Endothelial cell of umbilical vein (primary cell): ENCODE measurements around the gene MBL2. TPM values are rescaled to one million over a fixed set of nuclear protein-coding genes. Genes with fewer than 3 reads are reported as not detected.

Experiments
- BruUV-seq: library from RNA; stranded (reverse); fragments of 400-500 nt; replicated peaks from 2 replicates; lab custom pipeline; 2021; lab: Mats Ljungman, UMichigan
- CTCF ChIA-PET: fragments of 300-600, 350-600 bp; sonication (Branson Sonifier 250); formaldehyde crosslinking; loops from one replicate; lab custom pipeline; 2021; ENCODE audit warnings: antibody characterized with exemption, inconsistent platforms; lab: Charles Lee
- POLR2A ChIA-PET: fragments of 300-600, 350-600 bp; sonication (Branson Sonifier 250); formaldehyde crosslinking; loops from one replicate; lab custom pipeline; 2021; ENCODE audit warnings: antibody characterized with exemption, inconsistent platforms; lab: Charles Lee
- DNase-seq: peaks from one replicate; pipeline ENCODE4 v3.0.0-alpha.2; 2011; ENCODE audit warnings: low read depth, low spot score
- FAIRE-seq: peaks from 2 replicates; lab custom pipeline; 2011; peaks lifted over from hg19 to GRCh38; lab: Jason Lieb, UNC
- H2AFZ ChIP-seq: 2 replicates; pipeline ENCODE4 v1.6.0; 2012; ENCODE audit warnings: low read depth, low read length, control low read depth, inconsistent platforms
- H3K27ac ChIP-seq: 2 replicates; pipeline ENCODE4 v1.5.1; 2011; ENCODE audit warnings: low read depth, mild to moderate bottlenecking, control low read depth, low read length, moderate library complexity; ENCODE audit not compliant: insufficient read depth
- H3K27me3 ChIP-seq, 2 experiments: 2 replicates each; pipeline versions ENCODE4 v1.6.0 to v1.6.1; 2011; ENCODE audit warnings: low read length in 2 of 2, mixed read lengths in 1 of 2; ENCODE audit not compliant: control insufficient read depth in 2 of 2, insufficient read depth in 2 of 2
- H3K36me3 ChIP-seq, 2 experiments: 2 replicates in 1 of 2; 3 replicates in 1 of 2; pipeline ENCODE4 v1.5.1; 2011; ENCODE audit warnings: low read length in 2 of 2, mild to moderate bottlenecking in 1 of 2, moderate library complexity in 1 of 2; ENCODE audit not compliant: control insufficient read depth in 2 of 2, insufficient read depth in 2 of 2; ENCODE audit errors: extremely low read depth in 1 of 2
- H3K4me1 ChIP-seq: 3 replicates; pipeline ENCODE4 v1.5.1; 2011; ENCODE audit warnings: mild to moderate bottlenecking, low read length; ENCODE audit not compliant: control insufficient read depth, insufficient read depth; ENCODE audit errors: extremely low read depth
- H3K4me2 ChIP-seq: 2 replicates; pipeline ENCODE4 v1.6.1; 2011; ENCODE audit warnings: low read length, control low read depth, mixed read lengths; ENCODE audit not compliant: insufficient read depth
- H3K4me3 ChIP-seq, 3 experiments: fragments of 200-600 bp in 1 of 3; sonication (generic), shearing (Covaris generic) in 1 of 3; replicated peaks in 1 of 3; 2 replicates each; pipeline ENCODE4 v1.5.1; 2011 to 2016; ENCODE audit warnings: control low read depth in 3 of 3, low read length in 3 of 3, mild to moderate bottlenecking in 2 of 3, inconsistent platforms in 1 of 3, low read depth in 1 of 3, moderate library complexity in 1 of 3; ENCODE audit not compliant: insufficient read depth in 1 of 3
- H3K79me2 ChIP-seq: 2 replicates; pipeline ENCODE4 v1.6.0; 2012; ENCODE audit warnings: low read length, inconsistent platforms; ENCODE audit not compliant: control insufficient read depth, insufficient read depth
- H3K9ac ChIP-seq: replicated peaks from 2 replicates; pipeline ENCODE3; 2011; ENCODE audit warnings: low read length, control low read depth; ENCODE audit not compliant: insufficient read depth; ENCODE audit errors: extremely low read depth
- H3K9me1 ChIP-seq: replicated peaks from 3 replicates; pipeline ENCODE4 v1.6.0; 2011; ENCODE audit warnings: mild to moderate bottlenecking, low read length; ENCODE audit not compliant: control insufficient read depth, insufficient read depth; ENCODE audit errors: extremely low read depth
- H3K9me3 ChIP-seq: replicated peaks from 2 replicates; pipeline ENCODE4 v1.5.1; 2012; ENCODE audit warnings: low read length, inconsistent platforms; ENCODE audit not compliant: control insufficient read depth, insufficient read depth
- H4K20me1 ChIP-seq: replicated peaks from 2 replicates; pipeline ENCODE3; 2011; ENCODE audit warnings: mild to moderate bottlenecking, low read length; ENCODE audit not compliant: control insufficient read depth, insufficient read depth; ENCODE audit errors: extremely low read depth
- EZH2 ChIP-seq: IDR thresholded peaks from 2 replicates; pipeline ENCODE4 v1.6.1; 2012; ENCODE audit warnings: borderline replicate concordance, low read depth, mild to moderate bottlenecking, moderate library complexity, low read length, inconsistent platforms; ENCODE audit not compliant: severe bottlenecking
- FOS ChIP-seq: IDR thresholded peaks from 2 replicates; pipeline ENCODE4 v1.6.1; 2011; ENCODE audit warnings: mild to moderate bottlenecking, low read length, moderate library complexity, borderline replicate concordance; ENCODE audit not compliant: insufficient read depth
- GATA2 ChIP-seq: IDR thresholded peaks from 2 replicates; pipeline ENCODE4 v1.7.0; 2011; ENCODE audit warnings: low read depth, mild to moderate bottlenecking, moderate library complexity, mixed read lengths, low read length; ENCODE audit not compliant: insufficient read length, insufficient read depth
- JUN ChIP-seq: IDR thresholded peaks from 2 replicates; pipeline ENCODE4 v1.6.1; 2011; ENCODE audit warnings: borderline replicate concordance, low read depth; ENCODE audit not compliant: insufficient read length, insufficient read depth
- MYC ChIP-seq: IDR thresholded peaks from one replicate; pipeline ENCODE4 v1.6.1; 2011; ENCODE audit warnings: mild to moderate bottlenecking, low read depth, low read length
- POLR2A ChIP-seq: IDR thresholded peaks from 2 replicates; pipeline ENCODE4 v1.6.1; 2012; ENCODE audit warnings: low read depth, mild to moderate bottlenecking, control low read depth, low read length
- POLR2AphosphoS5 ChIP-seq: IDR thresholded peaks from 2 replicates; pipeline ENCODE4 v1.6.1; 2012; ENCODE audit warnings: low read depth, mild to moderate bottlenecking, control low read depth, low read length, moderate library complexity; ENCODE audit not compliant: insufficient read depth
- dilution Hi-C: fragments of 300-500 bp; cut with MboI; formaldehyde crosslinking; loops from one replicate; pipeline ENCODE4 v1.15.0; 2019; ENCODE audit warnings: low sequenced_read_pairs; ENCODE audit not compliant: extremely low pct_ligation_motif_present
- intact Hi-C: fragments of 100-400 bp; cut with micrococcal nuclease; formaldehyde crosslinking; loops from one replicate; pipeline ENCODE4 v1.10.0; 2022
- polyA plus RNA-seq, 4 experiments: library from polyadenylated mRNA; depleted of rRNA in 3 of 4; stranded (reverse) in 3 of 4; unstranded in 1 of 4; fragments of >200 nt; gene quantifications; 2 replicates each; pipeline versions ENCODE4 v1.2.1 to v1.2.3, GENCODE V29; 2011 to 2012; ENCODE audit warnings: missing spikeins in 1 of 4
- total RNA-seq: library from RNA; stranded (reverse); gene quantifications from 2 replicates; pipeline ENCODE4 v1.2.3, GENCODE V29; 2021
- TF ChIP-seq, protein P1 (sequence below): IDR thresholded peaks from 2 replicates; pipeline ENCODE4 v1.6.1; 2011; ENCODE audit not compliant: insufficient read depth, insufficient read length
- TF ChIP-seq, protein P2 (sequence below), 2 donors: IDR thresholded peaks; 1 replicate in 1 of 2; 2 replicates in 1 of 2; pipeline ENCODE4 v1.5.1; 2011; ENCODE audit warnings: low read length in 2 of 2, mild to moderate bottlenecking in 2 of 2, moderate library complexity in 2 of 2, control low read depth in 1 of 2, inconsistent platforms in 1 of 2, low read depth in 1 of 2; ENCODE audit not compliant: insufficient read depth in 1 of 2; ENCODE audit errors: extremely low read depth in 1 of 2

MBL2 gene
- total and polyA plus RNA-seq, 2 donors (not counting 3 experiments of a cell fraction or from before 2014, with no cell fraction given) = not detected

DNA sequence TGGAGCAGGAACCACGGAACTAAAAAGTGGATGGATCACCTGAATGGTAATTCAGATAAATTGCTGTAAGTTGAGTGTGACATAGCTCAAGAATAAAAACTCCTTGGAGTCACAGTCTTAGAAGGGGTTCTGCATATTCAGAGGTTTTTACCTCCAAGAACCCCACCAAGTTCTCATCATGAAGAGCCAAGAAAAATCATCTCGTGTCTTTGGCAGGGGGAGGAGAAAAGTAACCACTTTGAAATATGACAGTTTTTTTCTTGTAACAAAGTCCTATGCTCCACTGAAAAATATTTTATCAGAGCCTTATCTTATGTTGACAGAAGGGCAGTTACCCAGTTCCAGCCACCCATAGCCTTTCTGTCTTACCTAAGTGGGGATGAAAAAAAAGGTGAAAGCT, 38.2 kb upstream of the MBL2 start:
- no peak overlapping the region for H3K27ac ChIP-seq
- H3K79me2 ChIP-seq = no peaks in the 10 kb centered on the region
- H3K4me3 ChIP-seq = no peak overlapping the region
- H3K9me1 ChIP-seq = no peaks in the 10 kb centered on the region
- no peak for TF ChIP-seq POLR2AphosphoS5
- no peak for TF ChIP-seq EZH2
- TF ChIP-seq JUN = no peak
- TF ChIP-seq FOS = no peak
- no peak for TF ChIP-seq POLR2A
- no peak for TF ChIP-seq GATA2
- TF ChIP-seq MYC = no peak
- TF ChIP-seq, protein P1, sequence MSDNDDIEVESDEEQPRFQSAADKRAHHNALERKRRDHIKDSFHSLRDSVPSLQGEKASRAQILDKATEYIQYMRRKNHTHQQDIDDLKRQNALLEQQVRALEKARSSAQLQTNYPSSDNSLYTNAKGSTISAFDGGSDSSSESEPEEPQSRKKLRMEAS = no peak
- TF ChIP-seq, protein P2, sequence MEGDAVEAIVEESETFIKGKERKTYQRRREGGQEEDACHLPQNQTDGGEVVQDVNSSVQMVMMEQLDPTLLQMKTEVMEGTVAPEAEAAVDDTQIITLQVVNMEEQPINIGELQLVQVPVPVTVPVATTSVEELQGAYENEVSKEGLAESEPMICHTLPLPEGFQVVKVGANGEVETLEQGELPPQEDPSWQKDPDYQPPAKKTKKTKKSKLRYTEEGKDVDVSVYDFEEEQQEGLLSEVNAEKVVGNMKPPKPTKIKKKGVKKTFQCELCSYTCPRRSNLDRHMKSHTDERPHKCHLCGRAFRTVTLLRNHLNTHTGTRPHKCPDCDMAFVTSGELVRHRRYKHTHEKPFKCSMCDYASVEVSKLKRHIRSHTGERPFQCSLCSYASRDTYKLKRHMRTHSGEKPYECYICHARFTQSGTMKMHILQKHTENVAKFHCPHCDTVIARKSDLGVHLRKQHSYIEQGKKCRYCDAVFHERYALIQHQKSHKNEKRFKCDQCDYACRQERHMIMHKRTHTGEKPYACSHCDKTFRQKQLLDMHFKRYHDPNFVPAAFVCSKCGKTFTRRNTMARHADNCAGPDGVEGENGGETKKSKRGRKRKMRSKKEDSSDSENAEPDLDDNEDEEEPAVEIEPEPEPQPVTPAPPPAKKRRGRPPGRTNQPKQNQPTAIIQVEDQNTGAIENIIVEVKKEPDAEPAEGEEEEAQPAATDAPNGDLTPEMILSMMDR (IDR thresholded peaks at IDR 0.05; ENCODE audit: extremely low read depth in 1 of 2, insufficient read depth in 1 of 2, low read depth in 1 of 2, low read length in 2 of 2) = no peak
- no TSS peak for BruUV-seq
- CTCF ChIA-PET = no interaction called here
- H3K36me3 ChIP-seq = no peaks in the 10 kb centered on the region
- H3K4me2 ChIP-seq = no peak overlapping the region
- H3K4me1 ChIP-seq = no peaks in the 10 kb centered on the region
- no peaks in the 10 kb centered on the region for H4K20me1 ChIP-seq
- POLR2A ChIA-PET = no interaction called here
- intact Hi-C loops (no loop called here), dilution Hi-C loops (no loop called here)
- H3K27me3 ChIP-seq = peaks cover 2 to 4% of the 10 kb centered on the region in 2 experiments
- H3K9me3 ChIP-seq = no peaks in the 10 kb centered on the region
- no peak for FAIRE-seq
- H3K9ac ChIP-seq = no peak overlapping the region
- no peak overlapping the region for H2AFZ ChIP-seq
- no peak for DNase-seq
